Hepatocyte (in vitro differentiated cells): ENCODE measurements around the gene PIGQ. TPM values are rescaled to one million over a fixed set of nuclear protein-coding genes. Genes with fewer than 3 reads are reported as not detected.

Source experiments
- DNase-seq: peaks from one replicate; pipeline ENCODE4 v3.0.0-alpha.2; 2016; ENCODE audit warnings: low spot score
- H2AFZ ChIP-seq: fragments of 200-600 bp; sonication (generic); 2 replicates; pipeline ENCODE4 v1.6.0; 2016; ENCODE audit warnings: antibody characterized with exemption, mild to moderate bottlenecking
- H3K27ac ChIP-seq: fragments of 200-600 bp; sonication (generic); 2 replicates; pipeline ENCODE4 v1.5.1; 2016; ENCODE audit warnings: mild to moderate bottlenecking
- H3K27me3 ChIP-seq: fragments of 200-600 bp; sonication (generic); 2 replicates; pipeline ENCODE4 v1.6.1; 2016
- H3K36me3 ChIP-seq: fragments of 200-600 bp; sonication (generic); replicated peaks from 2 replicates; pipeline ENCODE4 v1.5.1; 2016; ENCODE audit warnings: low read depth; ENCODE audit not compliant: insufficient read depth
- H3K4me1 ChIP-seq: fragments of 200-600 bp; sonication (generic); 2 replicates; pipeline ENCODE4 v1.5.1; 2016; ENCODE audit warnings: mild to moderate bottlenecking, moderate library complexity; ENCODE audit not compliant: insufficient read depth
- H3K4me2 ChIP-seq: fragments of 200-600 bp; sonication (generic); 2 replicates; pipeline ENCODE4 v1.6.0; 2016
- H3K4me3 ChIP-seq: fragments of 200-600 bp; sonication (generic); 2 replicates; pipeline ENCODE4 v1.5.1; 2016; ENCODE audit warnings: mild to moderate bottlenecking
- H3K79me2 ChIP-seq: fragments of 200-600 bp; sonication (generic); 2 replicates; pipeline ENCODE4 v1.6.0; 2017; ENCODE audit warnings: mild to moderate bottlenecking
- H3K9me2 ChIP-seq: fragments of 200-600 bp; sonication (generic); replicated peaks from 2 replicates; pipeline ENCODE4 v1.6.0; 2017; ENCODE audit warnings: mild to moderate bottlenecking; ENCODE audit not compliant: insufficient read depth
- H3K9me3 ChIP-seq: fragments of 200-600 bp; sonication (generic); 2 replicates; pipeline ENCODE4 v1.5.1; 2016; ENCODE audit warnings: low read depth, mild to moderate bottlenecking
- H4K20me1 ChIP-seq: fragments of 200-600 bp; sonication (generic); 2 replicates; pipeline ENCODE4 v1.6.0; 2016; ENCODE audit warnings: mild to moderate bottlenecking; ENCODE audit not compliant: insufficient read depth, poor library complexity, severe bottlenecking
- CTCF ChIP-seq: fragments of 200-600 bp; sonication (generic); IDR thresholded peaks from 2 replicates; pipeline ENCODE4 v1.5.1; 2016; ENCODE audit warnings: antibody characterized with exemption, mild to moderate bottlenecking; ENCODE audit not compliant: poor library complexity
- EZH2 ChIP-seq: fragments of 200-600 bp; sonication (generic); IDR thresholded peaks from 2 replicates; pipeline ENCODE4 v1.6.1; 2016; ENCODE audit warnings: antibody characterized with exemption, mild to moderate bottlenecking, borderline replicate concordance
- EZH2phosphoT487 ChIP-seq: fragments of 200-600 bp; sonication (generic); IDR thresholded peaks from one replicate; pipeline ENCODE4 v1.6.1; 2018; ENCODE audit warnings: antibody characterized with exemption, mild to moderate bottlenecking, low read depth, moderate library complexity; ENCODE audit not compliant: unreplicated experiment, severe bottlenecking
- WGBS: methylation state at CpG from one replicate; pipeline ENCODE4 v1.1.6; 2016; ENCODE audit warnings: low lambda C conversion rate; ENCODE audit errors: missing lambda C conversion rate; 5-methylcytosine and 5-hydroxymethylcytosine counted together
- polyA plus RNA-seq: library from polyadenylated mRNA; unstranded; fragments of >200 nt; fragmentation: Nextera tagmentation; extraction: Ambion mirVana; gene quantifications from 2 replicates; pipeline ENCODE4 v1.2.1, GENCODE V29; 2016
- total RNA-seq: library from RNA; depleted of rRNA; stranded (reverse); fragments of >200 nt; gene quantifications from 2 replicates; pipeline ENCODE4 v1.2.3, GENCODE V29; 2014

Gene PIGQ
- total and polyA plus RNA-seq, 2 experiments from 2014 or later, result 30.0 to 58.6 TPM

- no peak overlapping the region for H2AFZ ChIP-seq
- H3K4me2 ChIP-seq, result no peak overlapping the region
Measured at GRCh38 chr16:626787-627453, 57.2 kb downstream of the PIGQ start.

GRCh38 chr16:627454-628239, 57.9 kb downstream of the PIGQ start:
- H3K4me1 ChIP-seq, result peaks cover 16% of the 10 kb centered on the region
- H3K4me2 ChIP-seq, result no peak overlapping the region
- no peak overlapping the region for H3K27ac ChIP-seq
- H3K79me2 ChIP-seq, result no peaks in the 10 kb centered on the region
- no peak for TF ChIP-seq CTCF
- TF ChIP-seq EZH2, result no peak
- no peak for TF ChIP-seq EZH2phosphoT487
- 94% methylated on average over 49 of the region's 50 CpGs for WGBS
- H3K9me3 ChIP-seq, result no peaks in the 10 kb centered on the region
- H3K4me3 ChIP-seq, result no peak overlapping the region
- no peak overlapping the region for H2AFZ ChIP-seq
- peak; percentile 57 for DNase-seq
- no peaks in the 10 kb centered on the region for H3K9me2 ChIP-seq
- no peaks in the 10 kb centered on the region for H3K36me3 ChIP-seq
- H4K20me1 ChIP-seq, result peaks cover 6% of the 10 kb centered on the region
- H3K27me3 ChIP-seq, result no peaks in the 10 kb centered on the region

More at GRCh38 chr16:626787-627453, 57.2 kb downstream of the PIGQ start:
- peaks cover under 1% of the 10 kb centered on the region for H3K79me2 ChIP-seq
- DNase-seq, result peak; percentile 46
- peaks cover 6% of the 10 kb centered on the region for H4K20me1 ChIP-seq
- peaks cover 16% of the 10 kb centered on the region for H3K4me1 ChIP-seq
- TF ChIP-seq CTCF, result no peak
- no peak for TF ChIP-seq EZH2phosphoT487
- no peak for TF ChIP-seq EZH2
- no peak overlapping the region for H3K4me3 ChIP-seq
- no peaks in the 10 kb centered on the region for H3K36me3 ChIP-seq
- H3K9me2 ChIP-seq, result no peaks in the 10 kb centered on the region
- no peaks in the 10 kb centered on the region for H3K9me3 ChIP-seq
- no peak overlapping the region for H3K27ac ChIP-seq
- no peaks in the 10 kb centered on the region for H3K27me3 ChIP-seq
- 92% methylated on average over 29 of the region's 29 CpGs for WGBS

- H3K9me2 ChIP-seq, result no peaks in the 10 kb centered on the region
- no peak overlapping the region for H3K27ac ChIP-seq
- no peaks in the 10 kb centered on the region for H3K79me2 ChIP-seq
- H3K4me3 ChIP-seq, result no peak overlapping the region
- 94% methylated on average over 33 of the region's 33 CpGs for WGBS
- H3K4me2 ChIP-seq, result no peak overlapping the region
- peaks cover 16% of the 10 kb centered on the region for H3K4me1 ChIP-seq
- TF ChIP-seq CTCF (no peak), EZH2 (no peak), EZH2phosphoT487 (no peak)
- no peak for DNase-seq
- H3K9me3 ChIP-seq, result no peaks in the 10 kb centered on the region
- peaks cover 6% of the 10 kb centered on the region for H4K20me1 ChIP-seq
- H3K27me3 ChIP-seq, result no peaks in the 10 kb centered on the region
- no peak overlapping the region for H2AFZ ChIP-seq
- no peaks in the 10 kb centered on the region for H3K36me3 ChIP-seq
Measured at GRCh38 chr16:628321-629061, 58.7 kb downstream of the PIGQ start.
